HPDE6-E6E7 (cell line): ENCODE measurements around the gene MAD2L2.

ENCODE experiments used
- DNase-seq: peaks from one replicate; pipeline ENCODE4 v3.0.0; 2011; ENCODE audit warnings: missing footprints; ENCODE audit errors: extremely low spot score

MAD2L2 gene

DNA sequence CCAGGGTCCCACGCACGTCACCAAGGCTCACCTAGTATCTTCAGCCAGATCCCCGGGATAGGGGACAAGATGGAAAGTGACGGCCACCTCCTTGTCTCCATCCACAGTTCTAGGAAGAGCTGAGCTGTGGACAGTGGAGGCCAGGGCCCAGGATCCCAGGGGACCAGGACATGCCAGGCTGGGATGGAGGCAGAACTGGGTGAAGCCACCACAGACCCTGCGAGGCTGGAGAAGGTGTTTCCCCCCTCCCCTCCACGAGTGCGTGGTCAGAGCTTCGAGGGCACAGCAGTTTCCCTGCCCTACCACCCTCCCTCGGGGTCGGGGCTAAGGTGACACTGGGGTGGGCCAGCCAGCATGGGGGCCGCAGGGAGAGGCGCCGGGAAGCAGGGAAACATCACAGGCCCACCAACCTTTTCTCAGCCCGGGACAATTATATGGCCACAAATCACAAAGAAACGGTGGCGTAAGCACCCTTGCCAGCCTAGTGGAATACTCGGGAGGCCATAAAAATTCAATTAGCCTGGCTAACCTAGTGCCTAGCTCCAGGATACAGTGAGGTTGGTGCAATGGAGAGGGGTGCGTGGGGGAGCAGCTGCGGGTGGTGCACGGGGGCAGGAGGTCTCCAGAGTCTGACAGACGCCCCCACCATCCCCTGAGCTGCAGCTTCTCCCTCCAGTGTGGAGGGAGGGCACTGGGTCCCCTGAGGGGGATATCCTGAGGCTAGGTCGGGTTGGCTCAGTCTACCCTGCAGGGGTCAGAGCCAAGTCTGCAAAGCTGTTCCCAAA lies 23.9 kb upstream of the MAD2L2 start:
- DNase-seq: no peak

DNA sequence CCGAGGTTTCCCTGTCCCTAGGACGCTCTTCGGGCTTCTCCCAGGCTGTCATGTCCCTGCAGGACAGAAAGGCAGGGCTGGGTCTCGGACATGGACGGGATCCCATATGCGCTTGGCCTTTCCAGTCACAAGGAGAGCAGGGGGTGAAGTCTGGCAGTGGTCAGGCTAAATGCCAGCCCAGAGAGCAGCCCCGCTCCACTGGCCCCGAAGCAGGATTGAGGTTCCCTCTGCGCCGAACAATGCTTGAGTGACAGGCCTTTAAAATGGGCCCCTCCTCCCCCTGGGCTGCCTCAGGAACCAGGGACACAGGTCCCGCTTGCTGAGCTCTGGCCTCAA lies 23.2 kb upstream of the MAD2L2 start:
- DNase-seq: no peak

DNA sequence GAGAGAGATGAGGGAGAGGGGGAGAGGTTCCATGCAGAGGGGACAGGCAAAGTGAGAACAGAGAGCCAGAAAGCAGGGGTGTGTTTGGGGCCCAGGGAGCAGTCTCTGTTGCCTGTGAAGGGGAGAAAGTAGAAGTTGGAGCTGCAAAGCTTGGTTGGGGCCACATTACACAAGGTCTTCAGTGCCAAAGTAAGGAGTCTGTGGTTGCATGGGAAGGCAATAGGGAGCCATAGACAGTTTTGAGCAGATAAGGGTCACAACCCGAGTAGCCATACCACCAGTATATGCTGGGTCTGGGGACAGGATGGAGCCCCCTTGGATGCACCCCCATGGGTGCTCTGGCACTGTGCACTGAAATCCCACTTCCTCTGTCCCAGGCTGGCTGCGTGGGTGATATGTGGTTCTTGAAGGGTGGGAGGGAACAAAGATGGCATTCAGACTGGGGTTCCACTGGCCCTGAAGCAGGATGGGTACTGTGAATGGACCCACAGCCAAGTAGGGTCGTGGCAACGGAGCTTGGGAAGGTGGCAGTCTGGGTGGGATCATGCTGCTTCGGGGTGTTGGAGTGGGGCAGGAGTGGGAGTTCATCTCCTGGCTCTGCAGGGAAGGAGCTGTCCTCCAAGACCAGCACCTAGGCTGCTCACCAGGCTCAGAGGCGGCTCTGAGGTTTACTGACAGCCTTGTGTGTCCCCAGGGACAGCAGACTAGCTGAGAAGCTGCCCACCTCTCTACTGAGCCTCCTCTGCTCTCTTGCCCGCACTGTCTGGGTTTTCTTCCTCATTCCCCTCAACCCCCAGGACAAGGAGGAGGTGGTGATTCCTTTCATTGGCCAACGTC lies 22.6 kb upstream of the MAD2L2 start:
- no peak for DNase-seq

DNA sequence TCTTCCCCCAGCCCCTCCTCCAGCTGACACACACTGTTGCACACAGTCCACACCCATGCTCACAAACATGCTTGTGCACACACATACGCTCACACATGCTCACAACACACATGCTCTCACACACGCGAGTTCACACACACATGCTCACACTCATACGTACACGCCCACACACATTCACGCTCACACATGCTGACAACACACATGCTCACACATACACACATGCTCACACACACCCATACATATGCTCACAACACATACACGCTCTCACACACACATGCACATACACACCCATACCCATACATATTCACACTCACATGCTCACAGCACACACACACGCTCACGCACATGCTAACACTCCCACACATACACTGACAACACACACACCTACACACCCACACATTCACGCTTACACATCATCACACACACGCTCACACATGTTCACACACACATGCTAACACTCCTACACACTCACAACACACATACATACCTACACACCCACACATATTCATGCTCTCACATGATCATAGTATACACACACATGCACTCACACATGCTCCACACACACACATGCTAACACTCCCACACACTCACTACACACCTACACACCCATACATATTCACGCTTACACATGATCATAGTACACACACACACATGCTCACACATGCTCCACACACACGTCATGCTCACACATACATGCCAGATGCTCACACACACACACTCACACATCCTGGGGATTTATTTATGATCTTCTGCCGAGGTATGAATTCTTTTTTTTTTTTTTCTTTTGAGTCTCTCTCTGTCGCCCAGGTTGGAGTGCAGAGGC lies 21.2 kb upstream of the MAD2L2 start:
- DNase-seq: no peak

DNA sequence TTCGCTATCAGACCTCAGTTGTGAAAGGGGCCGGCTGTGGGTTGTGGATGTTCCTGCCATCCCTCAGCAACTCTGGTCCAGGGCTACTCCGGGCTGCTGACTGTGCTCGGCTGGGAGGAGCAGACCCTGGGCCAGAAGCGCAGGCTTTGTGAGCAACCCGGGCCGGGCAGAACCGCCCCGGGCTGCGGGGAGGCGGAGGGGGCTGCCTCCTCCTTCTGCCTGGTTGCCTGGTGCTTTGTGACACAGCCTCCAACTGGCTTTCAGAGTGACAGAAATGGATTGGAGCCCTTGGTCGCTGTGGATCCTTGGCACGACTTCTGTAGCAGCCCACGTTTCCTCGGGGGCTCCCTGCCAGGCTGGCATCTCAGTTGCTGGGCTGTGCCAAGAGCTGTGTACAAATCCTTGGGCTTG lies 20.6 kb upstream of the MAD2L2 start:
- DNase-seq: no peak

DNA sequence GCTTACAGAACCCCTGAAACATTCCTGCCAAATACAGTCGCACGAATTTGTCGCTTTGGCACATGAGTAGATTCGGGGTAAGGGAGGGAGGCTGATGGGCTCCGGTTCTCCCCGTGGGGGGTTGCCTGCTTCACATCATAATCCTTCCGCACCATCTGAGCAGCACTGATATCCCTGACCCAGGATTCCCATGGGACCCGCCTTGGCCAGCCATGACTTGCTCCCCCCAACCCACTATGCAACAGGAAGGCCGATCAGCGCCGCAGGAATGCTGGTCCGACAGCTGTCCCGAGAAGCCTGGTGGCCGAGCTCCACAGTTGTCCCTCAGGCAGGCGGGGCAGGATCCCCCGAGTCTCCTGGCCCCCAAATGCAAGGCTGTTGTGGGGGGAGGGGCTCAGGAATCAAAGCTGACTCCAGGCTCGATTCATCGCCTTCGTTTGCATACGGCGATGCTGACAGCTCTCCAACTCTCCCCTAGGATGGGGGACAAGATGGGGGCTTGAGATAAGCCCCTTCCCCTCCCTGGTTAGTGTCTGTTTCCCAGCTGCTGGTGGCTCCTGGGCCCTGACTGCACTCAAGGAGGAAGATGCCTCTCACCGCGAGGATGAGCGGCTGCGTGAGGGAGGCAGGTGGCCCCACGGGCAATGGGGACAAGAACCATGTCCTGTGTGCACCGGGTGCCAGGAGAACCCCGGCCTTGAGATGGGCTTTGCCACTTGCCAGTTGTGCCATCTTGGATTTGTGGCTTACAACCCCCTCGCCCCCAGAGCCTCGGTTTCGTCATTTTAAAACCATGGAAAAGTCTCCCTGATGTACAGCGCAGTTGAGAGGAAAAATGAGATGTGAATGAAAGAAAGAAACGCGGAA lies 19.9 kb upstream of the MAD2L2 start:
- no peak for DNase-seq

DNA sequence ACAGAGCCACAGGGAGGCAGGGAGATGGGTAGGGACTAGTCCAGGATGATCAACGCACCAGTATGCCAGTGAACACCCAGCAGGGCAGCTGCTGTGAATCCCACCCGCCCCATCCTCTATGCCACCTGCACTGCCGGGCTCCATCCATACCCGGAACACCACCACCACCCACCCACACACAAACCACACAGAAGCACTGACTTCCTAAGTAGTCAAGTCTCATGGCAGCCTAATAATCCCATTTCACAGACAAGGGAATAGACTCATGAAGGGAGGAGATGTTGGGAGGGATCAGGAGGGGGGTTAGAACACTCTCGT lies 16.9 kb upstream of the MAD2L2 start:
- DNase-seq: no peak

DNA sequence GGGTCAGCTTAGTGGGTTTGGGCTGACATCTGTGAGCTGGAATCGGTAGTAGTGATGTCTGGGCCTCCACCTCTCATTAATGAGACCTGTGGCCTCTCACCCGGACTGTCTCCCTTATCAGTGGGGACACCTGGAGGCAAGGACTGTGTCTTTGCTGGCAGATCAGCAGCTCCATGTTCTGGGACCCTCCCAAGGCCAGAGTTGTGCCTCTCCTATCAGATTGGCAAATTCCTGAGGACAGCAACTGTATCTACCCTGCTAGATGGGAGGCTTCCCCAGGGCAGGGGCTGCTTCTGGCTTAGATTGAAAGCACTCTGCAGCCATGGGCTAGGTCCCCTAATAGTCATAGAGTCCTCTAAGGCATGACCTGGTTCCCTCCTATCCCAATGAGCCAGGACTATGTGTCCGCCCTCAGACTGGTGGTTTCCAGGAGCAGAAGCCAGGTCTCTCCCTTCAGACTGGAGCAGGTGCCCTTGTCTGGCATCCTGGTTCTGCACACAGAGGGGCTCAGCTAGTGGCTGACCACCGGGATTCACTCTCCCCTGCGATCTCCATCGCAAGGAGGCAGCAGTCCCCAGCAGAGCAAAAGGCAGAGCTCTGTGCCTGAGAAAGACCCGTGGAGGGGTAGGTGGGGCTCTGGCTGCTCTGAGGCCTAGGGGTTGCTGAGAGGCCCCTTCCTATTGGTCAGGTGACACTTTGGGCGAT lies 16.4 kb upstream of the MAD2L2 start:
- no peak for DNase-seq

DNA sequence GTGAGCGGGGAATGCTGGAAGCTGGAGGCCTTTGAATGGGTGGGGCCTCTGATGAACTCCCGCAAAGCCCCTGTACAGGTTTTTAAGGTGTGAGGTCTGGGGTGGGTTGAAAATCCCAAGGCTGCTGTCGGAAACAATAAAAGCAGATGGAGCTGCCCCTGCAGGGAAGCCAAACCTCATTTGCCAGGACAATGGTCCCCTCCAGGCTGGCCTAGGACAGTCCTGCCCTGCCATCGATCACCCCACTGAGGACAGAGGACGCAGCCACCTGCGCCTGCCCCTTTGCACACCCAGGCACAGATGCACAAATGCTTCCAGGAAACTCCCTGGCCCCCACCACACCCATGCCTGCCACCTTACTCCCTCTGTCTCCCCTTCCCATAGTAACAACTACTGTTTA lies 14.9 kb upstream of the MAD2L2 start:
- DNase-seq: no peak

DNA sequence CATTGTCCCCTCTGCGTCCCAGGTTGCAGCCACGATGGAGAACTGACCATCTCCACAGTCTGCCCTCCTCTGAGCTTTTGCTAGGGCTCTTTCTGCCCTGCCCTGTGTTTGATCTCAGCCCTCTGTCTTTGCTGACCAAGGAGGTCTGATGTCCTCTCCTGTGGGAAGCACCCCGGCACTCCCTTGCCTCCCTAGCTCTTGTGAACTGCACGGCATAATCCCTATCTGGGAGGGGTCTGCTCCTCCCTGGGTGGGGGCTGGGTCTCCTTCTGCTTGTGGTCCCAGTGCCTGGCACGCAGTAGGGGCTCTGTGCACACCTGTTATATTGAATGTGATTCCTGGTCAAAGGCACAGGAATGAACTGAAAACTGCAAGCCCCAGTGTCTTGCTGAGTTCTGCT lies 13.0 kb upstream of the MAD2L2 start:
- no peak for DNase-seq

DNA sequence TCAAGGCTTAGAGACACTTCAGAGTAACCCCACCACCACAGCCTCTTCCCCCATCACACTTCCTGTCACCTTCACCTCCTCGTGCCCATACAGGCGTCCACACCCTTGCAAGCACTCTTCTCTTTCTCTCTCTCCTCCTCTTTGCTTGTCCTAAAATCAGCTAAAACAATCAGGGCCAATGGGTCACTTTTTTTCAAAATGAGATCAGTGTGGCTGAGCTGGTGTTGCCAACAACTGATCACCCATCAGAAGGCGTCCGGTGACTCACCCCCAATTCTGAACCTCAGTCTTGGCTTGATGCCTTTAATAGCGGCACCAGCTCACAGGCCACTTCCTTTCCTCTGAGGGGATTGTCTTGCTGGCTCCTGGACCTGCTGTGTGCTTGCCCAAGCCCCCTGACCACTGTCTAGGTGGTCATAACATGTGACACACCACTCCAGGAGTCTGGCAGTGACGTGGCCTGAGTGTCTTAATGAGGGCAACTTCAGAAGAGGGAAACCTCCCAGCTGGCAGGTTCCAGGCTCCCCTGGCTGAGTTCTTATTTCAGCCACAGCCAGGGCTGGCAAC lies 12.2 kb upstream of the MAD2L2 start:
- DNase-seq: peak; percentile 69

DNA sequence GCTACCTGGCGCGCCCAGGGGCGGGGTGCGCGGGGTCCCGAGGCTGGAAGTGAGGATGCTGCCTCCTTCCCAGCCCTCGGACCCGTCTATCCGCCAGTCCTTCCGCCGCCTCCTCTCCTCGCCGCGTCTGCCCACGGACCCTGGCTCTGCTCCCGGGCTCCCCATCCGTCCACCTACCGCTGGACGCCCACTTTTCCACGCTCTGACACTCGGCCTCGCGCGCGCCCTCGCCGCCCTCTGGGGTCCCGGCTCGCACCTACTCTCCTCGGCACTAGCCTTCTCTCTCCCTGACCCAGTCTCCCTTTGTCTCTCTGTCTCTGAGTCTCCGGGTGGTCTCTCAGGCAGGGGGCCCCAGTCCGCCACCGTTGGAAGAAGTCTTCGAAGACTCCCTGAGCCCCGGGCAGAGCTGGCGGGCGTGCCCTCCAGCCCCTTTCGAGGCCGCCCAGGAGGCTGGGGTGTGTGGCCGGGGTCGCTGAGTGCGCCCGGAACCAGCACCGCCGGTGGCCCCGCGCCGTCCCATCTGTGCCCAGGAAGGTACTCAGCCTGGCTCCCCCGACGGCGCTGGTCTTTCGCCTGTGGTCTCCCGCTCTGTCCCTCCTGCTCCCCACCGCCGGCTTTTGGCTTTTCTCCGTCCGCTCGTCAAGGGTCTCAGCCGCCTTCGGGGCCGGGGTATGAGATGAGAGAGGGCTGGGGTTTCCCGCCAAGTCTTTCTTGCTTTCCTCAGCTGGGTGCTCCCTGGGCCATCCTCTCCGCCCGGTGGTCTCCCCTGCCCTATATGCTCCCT lies 11.2 kb upstream of the MAD2L2 start:
- DNase-seq: no peak

DNA sequence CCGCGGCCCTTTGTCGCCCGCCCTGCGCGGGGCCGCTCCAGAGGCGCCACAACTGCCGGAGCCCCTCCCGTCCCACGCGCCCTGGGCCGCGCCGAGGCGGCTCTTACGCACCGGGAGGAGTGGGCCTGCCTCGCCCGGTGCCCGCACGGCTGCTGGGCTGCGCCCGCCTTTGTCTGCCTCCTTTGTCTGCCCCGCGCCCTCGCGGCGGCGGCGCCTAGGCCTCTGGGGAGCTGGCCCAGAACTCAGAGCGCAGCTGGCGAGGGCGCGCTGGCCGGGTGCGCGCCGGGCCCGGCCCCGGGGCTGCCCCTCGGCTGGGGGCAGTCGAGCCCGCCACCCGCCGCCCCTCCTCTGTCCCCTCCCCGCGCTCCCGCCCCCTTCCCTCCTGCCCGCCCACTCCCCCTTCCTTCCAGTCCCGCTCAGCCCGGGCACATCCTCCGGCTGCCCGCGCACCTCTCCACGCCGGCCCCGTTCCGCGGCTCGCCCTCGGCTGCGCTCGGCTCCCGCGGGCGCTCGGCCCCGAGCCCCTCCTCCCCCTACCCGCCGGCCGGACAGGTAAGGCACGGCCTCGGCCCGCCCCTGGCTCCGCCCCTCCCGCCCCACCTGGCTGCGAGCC lies 10.5 kb upstream of the MAD2L2 start, which contains the start of gene DRAXIN:
DRAXIN (plus strand) TSS at position 409 of the 613 bp plus-strand sequence. CDS start 14,549 bp downstream, outside the sequence.
- no peak for DNase-seq

DNA sequence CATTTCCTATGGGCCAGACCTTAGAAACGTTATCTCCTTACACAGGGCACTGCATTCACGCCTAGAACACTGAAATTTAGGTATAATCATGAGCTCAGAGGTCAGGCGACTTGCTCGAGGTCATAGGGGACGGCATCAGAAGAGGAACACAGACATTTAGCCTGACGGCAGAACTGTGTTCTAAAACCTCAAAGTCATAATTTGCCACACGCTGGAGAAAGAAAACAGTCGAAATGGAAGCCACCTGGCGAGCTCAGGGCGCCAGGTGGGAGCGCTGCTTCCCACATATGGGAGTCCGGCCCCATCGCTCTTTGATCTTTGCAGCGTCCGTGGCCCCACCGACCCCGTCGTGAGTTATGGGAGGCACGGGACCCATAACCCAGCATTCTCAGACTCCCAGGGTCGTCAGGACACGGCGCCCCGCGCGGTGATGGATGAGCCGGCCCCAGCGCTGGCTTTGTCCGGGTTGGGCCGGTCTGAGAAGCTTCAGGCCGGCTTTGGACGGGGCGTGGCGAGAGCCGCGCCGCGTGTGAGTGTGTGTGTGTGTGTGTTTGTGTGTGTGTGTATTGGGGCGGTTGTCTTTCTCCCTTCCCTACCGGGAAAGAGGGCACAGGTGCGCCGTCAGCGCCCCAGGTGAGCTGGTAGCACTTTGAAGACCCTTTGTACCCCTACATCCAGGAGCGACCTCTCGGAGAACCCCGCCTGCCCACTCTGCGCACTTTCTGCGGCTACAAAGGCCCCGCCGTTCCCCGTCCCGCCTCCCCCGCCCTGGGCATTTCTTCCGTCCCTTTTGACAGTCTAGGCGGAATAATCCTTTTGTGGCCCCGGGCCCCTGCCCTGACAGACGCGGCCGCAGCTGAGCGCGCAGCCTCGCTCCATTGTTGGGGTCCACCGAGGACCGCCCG lies 9.7 kb upstream of the MAD2L2 start:
- DNase-seq: no peak

DNA sequence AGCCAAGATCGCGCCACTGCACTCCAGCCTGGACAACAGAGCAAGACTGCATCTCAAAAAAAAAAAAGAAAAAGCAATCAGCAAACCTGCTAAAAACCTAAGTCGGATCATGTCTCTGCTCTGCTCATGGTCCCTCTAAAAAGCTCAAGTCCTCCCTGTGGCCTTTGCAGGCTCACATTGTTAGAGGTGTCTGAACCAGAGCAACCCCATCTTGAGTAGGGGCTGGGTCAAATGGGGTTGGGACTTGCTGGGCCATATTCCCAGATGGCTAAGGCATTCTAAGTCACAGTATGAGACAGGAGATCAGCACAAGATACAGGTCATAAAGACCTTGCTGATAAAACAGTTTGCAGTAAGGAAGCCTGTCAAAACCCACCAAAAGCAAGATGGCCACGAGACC lies 7.6 kb upstream of the MAD2L2 start:
- no peak for DNase-seq

DNA sequence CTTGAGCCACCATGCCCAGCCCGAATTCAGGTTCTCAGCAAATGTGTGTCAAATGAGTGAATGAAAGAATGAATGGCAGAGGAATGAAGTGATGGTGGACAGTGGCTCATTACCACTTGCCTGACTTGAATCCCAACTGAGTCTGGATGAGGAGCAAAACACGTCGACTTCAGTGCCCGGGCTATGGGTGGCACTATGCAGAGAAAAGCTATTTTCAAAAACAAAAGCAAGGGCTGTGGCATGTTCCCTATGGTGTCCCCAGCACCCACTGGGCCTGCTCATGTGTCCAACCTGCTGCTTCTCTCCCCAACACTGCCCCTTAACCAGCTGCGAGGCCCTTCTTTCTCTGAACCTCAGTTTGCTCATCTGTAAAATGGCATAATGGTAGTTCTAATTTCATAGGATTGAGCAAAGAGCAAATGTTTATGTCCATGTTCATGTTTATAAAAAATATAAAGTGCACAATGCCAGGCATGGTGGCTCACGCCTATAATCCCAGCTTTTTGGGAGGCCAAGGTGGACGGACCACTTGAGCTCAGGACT lies 4.3 kb upstream of the MAD2L2 start:
- DNase-seq: no peak

DNA sequence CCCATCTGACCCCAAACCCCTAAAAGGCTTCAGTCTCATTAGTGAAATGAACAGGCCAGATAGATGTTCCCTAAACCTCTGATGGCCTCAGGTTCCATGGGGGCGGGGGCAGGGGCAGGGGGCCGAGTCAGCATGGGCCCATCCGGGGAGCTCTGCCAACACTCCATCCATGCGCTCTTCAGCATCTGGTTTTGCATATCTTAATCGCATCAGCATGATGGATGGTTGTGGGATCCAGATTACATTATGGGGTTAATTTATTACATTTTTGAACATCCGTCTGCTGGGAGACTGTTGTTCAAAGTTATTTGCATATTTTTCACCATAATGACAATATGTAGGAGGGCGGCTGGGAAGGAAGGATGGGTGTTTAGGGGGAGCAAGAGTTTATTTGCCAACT lies 3.1 kb upstream of the MAD2L2 start:
- no peak for DNase-seq

DNA sequence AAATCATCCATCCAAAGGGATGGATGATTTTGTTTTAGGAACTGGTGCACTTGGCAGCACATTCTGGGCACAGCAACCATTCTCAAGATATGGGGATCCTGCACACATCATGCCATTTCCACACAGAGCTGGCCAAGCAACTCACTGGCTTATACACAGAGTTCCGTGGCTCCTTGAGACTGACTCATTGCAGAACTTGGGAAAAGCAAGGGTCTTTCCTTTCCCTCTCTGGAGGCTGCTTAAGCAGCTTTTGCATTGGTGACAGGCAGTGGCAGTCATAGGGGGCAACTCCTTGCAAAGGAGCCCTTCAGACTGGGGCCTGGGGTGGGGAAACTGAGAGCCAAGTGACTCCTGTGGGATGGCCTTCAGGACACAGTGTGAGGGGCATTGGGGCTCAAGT lies 1.9 kb upstream of the MAD2L2 start:
- no peak for DNase-seq
